D721Med (cell line): Measurements from ENCODE around the gene HAGHL.

Experiments used
- DNase-seq: peaks from one replicate; pipeline ENCODE4 v3.0.0; 2011; ENCODE audit warnings: low spot score; ENCODE audit not compliant: insufficient read length
- FAIRE-seq: peaks from 2 replicates; lab custom pipeline; 2011; peaks lifted over from hg19 to GRCh38; lab: Jason Lieb, UNC
- CTCF ChIP-seq: IDR thresholded peaks from 2 replicates; pipeline ENCODE4 v1.5.1; 2012; ENCODE audit warnings: mild to moderate bottlenecking, control low read depth; ENCODE audit not compliant: insufficient read depth; ENCODE audit errors: missing control alignments

Gene HAGHL

GRCh38 chr16:693364-693763, 33.5 kb upstream of the HAGHL start:
- no peak for FAIRE-seq
- no peak for DNase-seq
- no peak for TF ChIP-seq CTCF

GRCh38 chr16:693766-694165, 33.1 kb upstream of the HAGHL start:
- no peak for FAIRE-seq
- TF ChIP-seq CTCF, result no peak
- DNase-seq, result no peak

GRCh38 chr16:694187-694862, 32.6 kb upstream of the HAGHL start:
- DNase-seq, result no peak
- TF ChIP-seq CTCF, result no peak
- no peak for FAIRE-seq

- FAIRE-seq, result no peak
- DNase-seq, result no peak
- no peak for TF ChIP-seq CTCF
These were observed 32.0 kb upstream of the HAGHL start for GRCh38 chr16:694863-695354.

- FAIRE-seq, result no peak
These were observed 31.4 kb upstream of the HAGHL start for GRCh38 chr16:695355-696089.

GRCh38 chr16:698911-699671, 27.8 kb upstream of the HAGHL start:
- DNase-seq (no peak), FAIRE-seq (no peak)
- TF ChIP-seq CTCF, result no peak

More at GRCh38 chr16:695355-696089, 31.4 kb upstream of the HAGHL start:
- TF ChIP-seq CTCF, result no peak
- DNase-seq, result no peak
